Mesenchymal stem cell (in vitro differentiated cells and primary cell): ENCODE data around the gene LMLN. TPM values are rescaled to one million over a fixed set of nuclear protein-coding genes. Genes with fewer than 3 reads are reported as not detected.

Experiments used
- DNase-seq: peaks from one replicate; pipeline ENCODE4 v3.0.0-alpha.2; 2013
- H2AFZ ChIP-seq: one replicate; pipeline ENCODE4 v1.6.1; 2013; ENCODE audit warnings: low read depth, mild to moderate bottlenecking, control low read depth, inconsistent platforms, low read length, moderate library complexity
- H2AK5ac ChIP-seq: 2 replicates; pipeline ENCODE4 v1.6.1; 2013; ENCODE audit warnings: low read length, moderate library complexity, mild to moderate bottlenecking, inconsistent platforms; ENCODE audit not compliant: severe bottlenecking
- H2BK120ac ChIP-seq: one replicate; pipeline ENCODE4 v1.6.1; 2013; ENCODE audit warnings: low read depth, mild to moderate bottlenecking, inconsistent platforms, low read length, moderate library complexity
- H2BK12ac ChIP-seq, 2 experiments: one replicate each; pipeline ENCODE4 v1.6.1; 2013; ENCODE audit warnings: inconsistent platforms in 2 of 2, low read length in 2 of 2, mild to moderate bottlenecking in 2 of 2, moderate library complexity in 2 of 2, control low read depth in 1 of 2
- H2BK15ac ChIP-seq: one replicate; pipeline ENCODE4 v1.6.1; 2013; ENCODE audit warnings: mild to moderate bottlenecking, low read depth, inconsistent platforms; ENCODE audit not compliant: poor library complexity, severe bottlenecking
- H2BK5ac ChIP-seq: 2 replicates; pipeline ENCODE4 v1.6.1; 2013; ENCODE audit warnings: low read depth, mild to moderate bottlenecking, low read length, control low read depth, inconsistent platforms; ENCODE audit not compliant: poor library complexity, severe bottlenecking
- H3K14ac ChIP-seq, 2 experiments: one replicate each; pipeline ENCODE4 v1.6.1; 2013; ENCODE audit warnings: inconsistent platforms in 2 of 2, low read length in 2 of 2, control low read depth in 1 of 2, mild to moderate bottlenecking in 1 of 2, moderate library complexity in 1 of 2
- H3K18ac ChIP-seq, 2 experiments: one replicate each; pipeline ENCODE4 v1.6.1; 2013; ENCODE audit warnings: inconsistent platforms in 2 of 2, low read length in 2 of 2, control low read depth in 1 of 2, low read depth in 1 of 2, mild to moderate bottlenecking in 1 of 2
- H3K23ac ChIP-seq, 2 experiments: one replicate each; pipeline ENCODE4 v1.6.1; 2013; ENCODE audit warnings: inconsistent platforms in 2 of 2, low read length in 2 of 2, mild to moderate bottlenecking in 2 of 2, moderate library complexity in 2 of 2, control low read depth in 1 of 2
- H3K27ac ChIP-seq: 2 replicates; pipeline ENCODE4 v1.5.1; 2013; ENCODE audit warnings: mild to moderate bottlenecking, moderate library complexity, low read length, control low read depth, inconsistent platforms; ENCODE audit not compliant: poor library complexity, severe bottlenecking
- H3K27me3 ChIP-seq, 2 experiments: 2 replicates each; pipeline versions ENCODE4 v1.6.1 to v1.7.0; 2013; ENCODE audit warnings: low read length in 2 of 2, mild to moderate bottlenecking in 2 of 2, moderate library complexity in 2 of 2, control low read depth in 1 of 2, inconsistent platforms in 1 of 2; ENCODE audit not compliant: control insufficient read depth in 1 of 2, insufficient read depth in 1 of 2
- H3K36me3 ChIP-seq, 2 experiments: 2 replicates each; pipeline versions ENCODE4 v1.6.1 to v1.7.0; 2013; ENCODE audit warnings: low read length in 2 of 2, control low read depth in 1 of 2, inconsistent platforms in 1 of 2, low read depth in 1 of 2, mild to moderate bottlenecking in 1 of 2; ENCODE audit not compliant: insufficient read depth in 2 of 2, control insufficient read depth in 1 of 2
- H3K4ac ChIP-seq, 2 experiments: one replicate each; pipeline ENCODE4 v1.6.1; 2013; ENCODE audit warnings: inconsistent platforms in 2 of 2, low read length in 2 of 2, mild to moderate bottlenecking in 2 of 2, moderate library complexity in 2 of 2, control low read depth in 1 of 2, low read depth in 1 of 2
- H3K4me1 ChIP-seq: 2 replicates; pipeline ENCODE4 v1.6.1; 2013; ENCODE audit warnings: low read depth, low read length, control low read depth; ENCODE audit not compliant: control insufficient read depth, insufficient read depth
- H3K4me2 ChIP-seq: 2 replicates; pipeline ENCODE4 v1.6.1; 2013; ENCODE audit warnings: low read length, mild to moderate bottlenecking, inconsistent platforms; ENCODE audit not compliant: poor library complexity, severe bottlenecking
- H3K4me3 ChIP-seq, 2 experiments: 2 replicates each; pipeline versions ENCODE4 v1.5.1 to v1.7.0; 2013; ENCODE audit warnings: low read length in 2 of 2, mild to moderate bottlenecking in 2 of 2, control low read depth in 1 of 2, low read depth in 1 of 2; ENCODE audit not compliant: insufficient read depth in 1 of 2
- H3K79me1 ChIP-seq: replicated peaks from 2 replicates; pipeline ENCODE4 v1.6.1; 2013; ENCODE audit warnings: mild to moderate bottlenecking, control low read depth, low read length, inconsistent platforms; ENCODE audit not compliant: poor library complexity, severe bottlenecking
- H3K9ac ChIP-seq: 2 replicates; pipeline ENCODE4 v1.7.0; 2013; ENCODE audit warnings: mild to moderate bottlenecking, low read length, moderate library complexity
- H3K9me3 ChIP-seq: 2 replicates; pipeline ENCODE4 v1.7.0; 2013; ENCODE audit warnings: mild to moderate bottlenecking, low read length; ENCODE audit not compliant: control insufficient read depth
- H4K8ac ChIP-seq: one replicate; pipeline ENCODE4 v1.6.1; 2013; ENCODE audit warnings: inconsistent platforms, mild to moderate bottlenecking, low read length, moderate library complexity
- H4K91ac ChIP-seq: one replicate; pipeline ENCODE4 v1.6.1; 2013; ENCODE audit warnings: mild to moderate bottlenecking, low read length, inconsistent platforms
- WGBS: methylation state at CpG from one replicate; pipeline ENCODE4 v1.1.7; 2013; ENCODE audit warnings: mixed read lengths; 5-methylcytosine and 5-hydroxymethylcytosine counted together
- small RNA-seq: library from polyadenylated mRNA; stranded (forward); fragments of <200 nt; extraction: miRNeasy Mini kit (QIAGEN cat#:217004); gene quantifications from one replicate; pipeline ENCODE3, GENCODE V24; 2013; ENCODE audit warnings: low read depth

Gene LMLN

GRCh38 chr3:198090795-198091332 is 130.8 kb downstream of the LMLN start:
- DNase-seq: no peak
- Histone ChIP-seq H3K4me3 (no peak overlapping the region), H2AFZ (no peak overlapping the region), H2BK120ac (no peak overlapping the region), H3K79me1 (no peaks in the 10 kb centered on the region), H3K9me3 (no peaks in the 10 kb centered on the region), H4K91ac (no peak overlapping the region), H4K8ac (no peak overlapping the region), H3K27me3 (peaks cover 28 to 71% of the 10 kb centered on the region in 2 experiments), H3K4me1 (no peaks in the 10 kb centered on the region), H3K14ac (no peak overlapping the region), H2BK15ac (no peak overlapping the region), H3K18ac (no peak overlapping the region), H3K4ac (no peak overlapping the region), H2AK5ac (no peak overlapping the region), H3K36me3 (no peaks in the 10 kb centered on the region), H3K27ac (no peak overlapping the region), H2BK5ac (no peak overlapping the region), H2BK12ac (no peak overlapping the region), H3K23ac (no peak overlapping the region), H3K4me2 (no peak overlapping the region), H3K9ac (no peak overlapping the region)

DNA sequence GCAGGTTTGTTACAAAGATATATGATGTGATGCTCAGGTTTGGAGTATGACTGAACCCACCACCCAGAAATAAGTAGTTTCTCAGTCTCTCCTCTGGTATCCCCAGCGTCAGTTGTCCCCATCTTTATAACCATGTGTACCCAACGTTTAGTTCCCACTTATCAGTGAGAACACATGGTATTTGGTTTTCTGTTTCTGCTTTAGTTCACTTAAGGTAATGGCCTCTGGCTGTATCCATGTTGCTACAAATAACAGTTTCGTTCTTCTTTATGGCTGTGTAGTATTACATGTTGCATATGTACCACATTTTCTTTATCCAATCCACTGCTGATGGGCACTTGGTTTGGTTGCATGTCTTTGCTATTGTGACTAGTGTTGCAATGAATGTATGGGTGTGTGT is 132.3 kb downstream of the LMLN start:
- Histone ChIP-seq H3K4me3 (no peak overlapping the region), H3K27me3 (peaks cover 23 to 70% of the 10 kb centered on the region in 2 experiments), H3K4me1 (no peaks in the 10 kb centered on the region), H3K4ac (no peak overlapping the region), H3K14ac (no peak overlapping the region), H3K27ac (no peak overlapping the region), H2BK120ac (no peak overlapping the region), H3K9me3 (no peaks in the 10 kb centered on the region), H4K91ac (no peak overlapping the region), H2AFZ (no peak overlapping the region), H3K18ac (no peak overlapping the region), H2BK5ac (no peak overlapping the region), H3K23ac (no peak overlapping the region), H2AK5ac (no peak overlapping the region), H2BK12ac (no peak overlapping the region), H3K4me2 (no peak overlapping the region), H3K9ac (no peak overlapping the region), H2BK15ac (no peak overlapping the region), H3K79me1 (no peaks in the 10 kb centered on the region), H3K36me3 (no peaks in the 10 kb centered on the region), H4K8ac (no peak overlapping the region)
- DNase-seq: no peak
- 100% methylated on average over 1 of the region's 3 CpGs for WGBS

- Histone ChIP-seq H2AFZ (no peak overlapping the region), H3K36me3 (no peaks in the 10 kb centered on the region), H4K8ac (no peak overlapping the region), H3K18ac (no peak overlapping the region), H3K27ac (no peak overlapping the region), H4K91ac (no peak overlapping the region), H2BK5ac (no peak overlapping the region), H3K79me1 (no peaks in the 10 kb centered on the region), H2BK15ac (no peak overlapping the region), H3K4me2 (no peak overlapping the region), H3K27me3 (peaks cover 13 to 63% of the 10 kb centered on the region in 2 experiments), H2AK5ac (no peak overlapping the region), H3K9me3 (no peaks in the 10 kb centered on the region), H3K9ac (no peak overlapping the region), H2BK120ac (no peak overlapping the region), H3K23ac (no peak overlapping the region), H3K4ac (no peak overlapping the region), H3K14ac (no peak overlapping the region), H2BK12ac (no peak overlapping the region), H3K4me1 (no peaks in the 10 kb centered on the region), H3K4me3 (no peak overlapping the region)
- WGBS: 70% methylated on average over 3 of the region's 4 CpGs
- DNase-seq: no peak
Measured at GRCh38 chr3:198093112-198093679, 133.2 kb downstream of the LMLN start.

Small RNA genes lying within 50 kb of the gene (small RNA-seq; reads per million reads assigned to genes)
- gene RNU6-621P (not detected), gene RNU6-821P (not detected)
